ENCODE results near the gene ABHD12. TPM values are rescaled to one million over a fixed set of nuclear protein-coding genes. Genes with fewer than 3 reads are reported as not detected.
A peak's percentile ranks its signal among the peaks of the same experiment; 100 is the strongest.

The ABHD12 gene
- total RNA-seq, 1 experiment from 2014 or later, result 48.3 TPM

DNA sequence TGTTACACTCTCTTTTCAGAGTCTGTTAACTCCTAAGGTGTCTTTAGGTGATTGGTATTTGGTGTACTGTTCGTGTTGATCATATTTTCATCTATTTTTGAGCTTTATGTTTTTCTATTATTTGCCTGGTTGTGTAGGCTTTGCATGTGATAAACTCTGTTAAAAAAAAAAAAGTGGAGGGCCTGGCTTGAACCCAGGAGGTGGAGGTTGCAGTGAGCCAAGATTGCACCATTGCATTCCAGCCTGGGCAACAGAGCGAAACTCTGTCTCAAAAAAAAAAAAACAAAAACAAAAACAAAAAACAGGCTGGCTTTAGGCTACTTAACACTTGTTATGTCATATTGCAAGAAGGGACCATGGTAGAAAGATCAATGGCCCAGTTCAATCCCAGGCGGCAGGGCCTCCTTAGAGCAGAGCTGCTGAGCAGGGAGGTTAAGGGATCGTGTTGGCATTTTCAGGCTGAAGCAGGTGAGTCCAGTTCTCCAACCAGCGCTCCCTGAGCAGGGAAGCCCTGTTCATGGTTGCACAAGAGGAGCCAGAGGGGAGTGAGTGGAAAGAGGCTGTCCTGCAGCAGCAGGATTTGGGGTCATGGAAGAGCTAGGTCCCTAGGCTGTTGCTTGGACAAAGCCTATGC lies 134.3 kb downstream of the ABHD12 start:
- H3K79me2 ChIP-seq (ENCODE audit: low read length), result peaks cover 77% of the 10 kb centered on the region
- ChIA-PET POLR2A (ENCODE audit: unreplicated experiment) (interaction anchor here (0.7 kb wide), 1 partner anchor 123 kb away, joined by 8 read pairs; no protein-coding TSS in a partner anchor), CTCF (no interaction called here)
- no peaks in the 10 kb centered on the region for H3F3A ChIP-seq (ENCODE audit: low read length, unreplicated experiment)
- H3K4me3 ChIP-seq (ENCODE audit: low read length), result no peak overlapping the region
- ATAC-seq (no peak), DNase-seq (no peak)
- TF ChIP-seq EZH2 (IDR thresholded peaks at IDR 0.05; ENCODE audit: low read length, unreplicated experiment) (no peak), EZH2phosphoT487 (IDR thresholded peaks at IDR 0.05; ENCODE audit: borderline replicate concordance, low read length) (no peak), CTCF (conservative IDR thresholded peaks at IDR 0.05; ENCODE audit: low read depth, low read length) (no peak)
- intact Hi-C loops (cut with micrococcal nuclease), result no loop called here
- BruUV-seq (replicated peaks), result no TSS peak
- H3K4me1 ChIP-seq (ENCODE audit: insufficient read depth, low read length), result peaks cover 29% of the 10 kb centered on the region
- no peak overlapping the region for H3K9ac ChIP-seq (ENCODE audit: low read length)
- no peak overlapping the region for H2AFZ ChIP-seq (ENCODE audit: low read length)
- no peaks in the 10 kb centered on the region for H3K9me3 ChIP-seq (ENCODE audit: low read length)
- H3K4me2 ChIP-seq (ENCODE audit: low read length), result no peak overlapping the region
- H3K27me3 ChIP-seq (ENCODE audit: low read length), result no peaks in the 10 kb centered on the region
- H4K20me1 ChIP-seq (ENCODE audit: low read length), result peaks cover 62% of the 10 kb centered on the region
- H3K36me3 ChIP-seq (ENCODE audit: low read depth, low read length), result peaks cover 56% of the 10 kb centered on the region
- no peak overlapping the region for H3K27ac ChIP-seq (ENCODE audit: low read length)
- H3K9me2 ChIP-seq (replicated peaks; ENCODE audit: low read length), result no peaks in the 10 kb centered on the region

DNA sequence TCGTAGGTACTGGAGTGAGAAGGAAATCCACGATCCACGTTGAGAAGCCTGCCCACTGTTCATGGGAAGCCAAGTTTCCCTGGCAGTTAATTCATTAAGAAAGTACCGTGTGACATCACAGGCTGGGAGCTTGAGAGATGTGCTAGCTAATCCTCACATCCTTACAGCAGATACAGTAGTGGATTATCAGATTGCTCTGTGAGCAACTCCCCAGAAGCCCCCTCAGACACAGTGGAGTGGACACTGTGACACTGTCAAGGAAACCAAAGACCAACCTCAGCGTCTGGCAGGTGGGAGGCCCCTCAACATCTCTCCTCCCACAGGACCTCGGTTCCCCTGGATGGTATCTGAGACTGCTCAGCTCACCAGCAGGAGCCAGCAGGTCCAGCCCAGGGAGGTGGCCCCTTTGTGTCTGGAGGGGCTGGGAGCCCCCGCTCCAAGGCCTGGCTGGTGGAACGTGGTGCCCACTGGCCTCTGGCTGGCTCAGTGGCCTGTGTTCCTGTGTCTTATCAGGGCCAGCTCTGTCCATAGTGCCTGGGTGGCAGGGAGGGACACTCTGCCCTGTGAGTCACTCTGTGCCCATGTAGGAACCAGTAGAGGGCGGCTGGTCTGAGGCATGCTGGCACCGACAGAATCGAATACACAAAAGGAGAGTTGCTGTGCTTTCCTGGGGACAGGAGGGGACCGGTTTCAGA lies 135.5 kb downstream of the ABHD12 start:
- no TSS peak for BruUV-seq (replicated peaks)

More for the DNA sequence above, 135.5 kb downstream of the ABHD12 start:
- no peak overlapping the region for H3K27ac ChIP-seq (ENCODE audit: low read length)
- no peak overlapping the region for H3K9ac ChIP-seq (ENCODE audit: low read length)
- H3K79me2 ChIP-seq (ENCODE audit: low read length), result peaks cover 89% of the 10 kb centered on the region
- H3K9me2 ChIP-seq (replicated peaks; ENCODE audit: low read length), result no peaks in the 10 kb centered on the region
- no peak overlapping the region for H2AFZ ChIP-seq (ENCODE audit: low read length)
- TF ChIP-seq EZH2 (IDR thresholded peaks at IDR 0.05; ENCODE audit: low read length, unreplicated experiment), result no peak
- peak; percentile 35; the same call in 1 of the 2 replicates for TF ChIP-seq CTCF (conservative IDR thresholded peaks at IDR 0.05; ENCODE audit: low read depth, low read length)
- TF ChIP-seq EZH2phosphoT487 (IDR thresholded peaks at IDR 0.05; ENCODE audit: borderline replicate concordance, low read length), result no peak
- no peak overlapping the region for H3K4me3 ChIP-seq (ENCODE audit: low read length)
- no peak overlapping the region for H3K4me2 ChIP-seq (ENCODE audit: low read length)
- peaks cover 74% of the 10 kb centered on the region for H4K20me1 ChIP-seq (ENCODE audit: low read length)
- H3K4me1 ChIP-seq (ENCODE audit: insufficient read depth, low read length), result peaks cover 41% of the 10 kb centered on the region
- no peaks in the 10 kb centered on the region for H3F3A ChIP-seq (ENCODE audit: low read length, unreplicated experiment)
- peaks cover 52% of the 10 kb centered on the region for H3K36me3 ChIP-seq (ENCODE audit: low read depth, low read length)
- ATAC-seq, result peak; percentile 56
- intact Hi-C loops (cut with micrococcal nuclease), result no loop called here
- ChIA-PET POLR2A (ENCODE audit: unreplicated experiment) (interaction anchor here (0.7 kb wide), 1 partner anchor 121 kb away, joined by 8 read pairs; no protein-coding TSS in a partner anchor), CTCF (no interaction called here)
- H3K27me3 ChIP-seq (ENCODE audit: low read length), result no peaks in the 10 kb centered on the region
- DNase-seq, result no peak
- no peaks in the 10 kb centered on the region for H3K9me3 ChIP-seq (ENCODE audit: low read length)

Data from PC-3 (cell line).